Adrenal gland (tissue), 12 donors: Measurements from ENCODE around the gene STX2. TPM values are rescaled to one million over a fixed set of nuclear protein-coding genes. Genes with fewer than 3 reads are reported as not detected.
A peak's percentile ranks its signal among the peaks of the same experiment; 100 is the strongest.

ENCODE experiments used
- DNase-seq, 7 donors: peaks; one replicate each; pipeline ENCODE4 v3.0.0-alpha.2; 2019 to 2020
- H3K27ac ChIP-seq, 5 donors: fragments of 200-600 bp; sonication (generic) in 4 of 5; 1 replicate in 3 of 5; 2 replicates in 2 of 5; pipeline versions ENCODE4 v1.5.1 to v1.8.0; 2016 to 2020; ENCODE audit warnings: mild to moderate bottlenecking in 1 of 5
- H3K27me3 ChIP-seq: fragments of 200-600 bp; 2 replicates; pipeline ENCODE4 v1.8.0; 2021
- H3K36me3 ChIP-seq, 2 donors: fragments of 200-600 bp; replicated peaks in 1 of 2; 1 replicate in 1 of 2; 2 replicates in 1 of 2; pipeline versions ENCODE4 v1.5.1 to v1.8.0; 2018 to 2022
- H3K4me1 ChIP-seq, 2 donors: fragments of 200-600 bp; replicated peaks in 1 of 2; 1 replicate in 1 of 2; 2 replicates in 1 of 2; pipeline versions ENCODE4 v1.5.1 to v1.8.0; 2018 to 2021
- H3K4me3 ChIP-seq, 4 donors: fragments of 200-600 bp; sonication (generic) in 3 of 4; one replicate each; pipeline ENCODE4 v1.5.1; 2016 to 2018
- H3K9me3 ChIP-seq, 3 donors: fragments of 200-600 bp; sonication (generic) in 1 of 3; replicated peaks in 1 of 3; 1 replicate in 2 of 3; 2 replicates in 1 of 3; pipeline versions ENCODE4 v1.5.1 to v1.8.0; 2016 to 2021
- CTCF ChIP-seq, 6 experiments: fragments of 450-650 bp in 4 of 6; fragments of 200-600 bp in 2 of 6; sonication (generic) in 1 of 6; IDR thresholded peaks; 1 replicate in 5 of 6; 2 replicates in 1 of 6; pipeline versions ENCODE4 v1.5.1 to v1.8.0; 2016 to 2021; ENCODE audit warnings: antibody characterized with exemption in 6 of 6, mild to moderate bottlenecking in 2 of 6, moderate library complexity in 1 of 6
- POLR2A ChIP-seq, 2 donors: fragments of 450-650 bp; IDR thresholded peaks; one replicate each; pipeline ENCODE4 v1.6.1; 2017; ENCODE audit warnings: antibody characterized with exemption in 2 of 2, mild to moderate bottlenecking in 2 of 2, moderate library complexity in 1 of 2
- WGBS, 4 donors: extraction: QIAGEN DNeasy Blood & Tissue Kit in 2 of 4; methylation state at CpG; one replicate each; pipeline versions ENCODE4 v1.1.5 to v1.1.7; 2013 to 2017; 5-methylcytosine and 5-hydroxymethylcytosine counted together
- intact Hi-C, 2 donors: fragments of 100-400 bp; cut with DNase I; formaldehyde crosslinking; loops; one replicate each; pipeline versions ENCODE4 v1.14.1 to v1.15.0; 2022 to 2023
- polyA plus RNA-seq, 3 donors: library from polyadenylated mRNA; stranded (reverse); fragments of 200-250 nt in 2 of 3; fragments of 350-450 nt in 1 of 3; fragmentation: Illumina TruSeq in 1 of 3; extraction: RNeasy Lipid Tissue Mini Kit (QIAGEN cat#74804) in 1 of 3; gene quantifications; one replicate each; pipeline ENCODE4 v1.2.3, GENCODE V29; 2013 to 2014
- total RNA-seq, 9 donors: library from RNA; depleted of rRNA in 4 of 9; stranded (reverse); fragments of >200 nt in 4 of 9; fragments of 120-200 nt in 1 of 9; fragmentation: NEBNext Ultra II Directional in 1 of 9; extraction: Animal tissue kit (Norgen Biotek cat#: 25700) in 1 of 9; gene quantifications; one replicate each; pipeline versions ENCODE4 v1.1.0 to v1.2.4, GENCODE V29; 2013 to 2023
- donor health status: healthy with polysubstance abuse.
- donor health status: Bipolar disorder and iron deficiency.
- donor health status: DM: yes; HTN: yes; CAD: no.
- donor health status: DM: no; HTN: no; CAD: no.
- donor health status: DM: no; HTN: no; CAD: no.
- donor health status: DM: yes; HTN: yes; CAD: no.

STX2 gene
- total and polyA plus RNA-seq, 12 donors, result 8.3 to 23.8 (median 13.6) TPM

DNA sequence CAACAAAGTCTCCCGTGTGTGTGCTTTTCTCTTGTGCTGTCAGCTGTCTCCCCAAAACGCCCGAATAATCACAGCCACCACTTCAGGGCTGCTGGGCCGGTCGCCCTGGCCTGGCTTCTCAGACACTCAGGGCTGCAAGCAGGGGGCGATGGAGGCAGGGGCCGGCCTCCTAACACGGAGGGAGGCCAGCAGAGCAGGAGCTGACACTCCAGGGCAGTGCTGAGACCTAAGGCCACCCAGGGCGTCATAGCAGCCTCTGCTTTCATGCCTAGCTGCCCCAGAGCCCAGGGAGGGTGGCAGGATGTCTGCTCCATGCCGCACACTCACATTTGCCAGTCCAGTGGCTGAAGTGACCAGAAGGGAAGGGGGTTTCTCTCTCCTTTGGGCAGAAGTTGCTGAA, 25.6 kb downstream of the STX2 start:
- H3K27ac ChIP-seq, result no peak overlapping the region
- H3K27me3 ChIP-seq, result no peaks in the 10 kb centered on the region
- TF ChIP-seq POLR2A (IDR thresholded peaks at IDR 0.05), result no peak
- TF ChIP-seq CTCF (IDR thresholded peaks at IDR 0.05), result no peak
- intact Hi-C loops, result no loop called here
- 89 to 93% (median 91%) methylated on average over 5 to 10 of the region's 10 CpGs for WGBS, 4 donors
- H3K4me1 ChIP-seq, result no peaks in the 10 kb centered on the region
- peaks cover 0 to 13% of the 10 kb centered on the region in 2 donors for H3K36me3 ChIP-seq
- no peak for DNase-seq
- H3K4me3 ChIP-seq, result no peak overlapping the region
- H3K9me3 ChIP-seq, result no peaks in the 10 kb centered on the region

GRCh38 chr12:130809791-130810190, 29.3 kb downstream of the STX2 start:
- Histone ChIP-seq H3K4me3 (no peak overlapping the region), H3K36me3 (peaks cover 0 to 36% of the 10 kb centered on the region in 2 donors), H3K9me3 (no peaks in the 10 kb centered on the region), H3K4me1 (no peaks in the 10 kb centered on the region), H3K27me3 (no peaks in the 10 kb centered on the region), H3K27ac (no peak overlapping the region)
- intact Hi-C loops, result no loop called here
- no peak for TF ChIP-seq POLR2A (IDR thresholded peaks at IDR 0.05)
- no peak for TF ChIP-seq CTCF (IDR thresholded peaks at IDR 0.05)
- no peak for DNase-seq
- 80 to 95% (median 94%) methylated on average over 6 of the region's 6 CpGs for WGBS, 4 donors

GRCh38 chr12:130807309-130807708, 31.7 kb downstream of the STX2 start:
- no peaks in the 10 kb centered on the region for H3K9me3 ChIP-seq
- no peaks in the 10 kb centered on the region for H3K4me1 ChIP-seq
- WGBS, 4 donors, result 92 to 96% (median 94%) methylated on average over 8 to 18 of the region's 18 CpGs
- no peak for DNase-seq
- H3K27ac ChIP-seq, result no peak overlapping the region
- TF ChIP-seq CTCF (IDR thresholded peaks at IDR 0.05) (no peak), POLR2A (IDR thresholded peaks at IDR 0.05) (no peak)
- peaks cover 0 to 42% of the 10 kb centered on the region in 2 donors for H3K36me3 ChIP-seq
- H3K4me3 ChIP-seq, result no peak overlapping the region
- intact Hi-C loops, result no loop called here
- H3K27me3 ChIP-seq, result no peaks in the 10 kb centered on the region

- intact Hi-C loops, result no loop called here
- Histone ChIP-seq H3K27ac (no peak overlapping the region), H3K4me1 (no peaks in the 10 kb centered on the region), H3K36me3 (peaks cover 0 to 36% of the 10 kb centered on the region in 2 donors), H3K4me3 (no peak overlapping the region), H3K9me3 (no peaks in the 10 kb centered on the region), H3K27me3 (no peaks in the 10 kb centered on the region)
- no peak for TF ChIP-seq POLR2A (IDR thresholded peaks at IDR 0.05)
- no peak for TF ChIP-seq CTCF (IDR thresholded peaks at IDR 0.05)
- peak in 1 of 7 donors; percentile 31 for DNase-seq
- WGBS, 4 donors, result 95 to 98% (median 97%) methylated on average over 7 of the region's 7 CpGs
Observed at GRCh38 chr12:130806574-130806973, 32.5 kb downstream of the STX2 start.
